NCI-H2196 treated with DMSO at 0.1 percent for 48 hours (cell line): ENCODE measurements around the gene RUFY3.
"Not testable (repeated sequence)": the region's sequence is repeated elsewhere in the genome, so short reads cannot be mapped to it uniquely, and the experiment has no call there.

Experiments used
- DNase-seq: peaks from one replicate; lab custom pipeline; 2025; ENCODE audit not compliant: unreplicated experiment; lab: John Stamatoyannopoulos, UW

The RUFY3 gene

GRCh38 chr4:70735915-70736314, 14.2 kb downstream of the RUFY3 start:
- not testable (repeated sequence) for DNase-seq

- DNase-seq = no peak
Measured at GRCh38 chr4:70737006-70737405, 15.2 kb downstream of the RUFY3 start.

- DNase-seq = no peak
Measured at GRCh38 chr4:70737409-70737808, 15.6 kb downstream of the RUFY3 start.

GRCh38 chr4:70739496-70740337, 18.0 kb downstream of the RUFY3 start:
- no peak for DNase-seq

GRCh38 chr4:70741867-70742658, 20.3 kb downstream of the RUFY3 start:
- no peak for DNase-seq

- no peak for DNase-seq
Measured at GRCh38 chr4:70743731-70744130, 22.0 kb downstream of the RUFY3 start.

GRCh38 chr4:70746179-70746839, 24.5 kb downstream of the RUFY3 start:
- DNase-seq = no peak

GRCh38 chr4:70747874-70748273, 26.1 kb downstream of the RUFY3 start:
- no peak for DNase-seq

- no peak for DNase-seq
Measured at GRCh38 chr4:70749313-70749712, 27.5 kb downstream of the RUFY3 start.

GRCh38 chr4:70752236-70752635, 30.5 kb downstream of the RUFY3 start:
- DNase-seq = no peak

GRCh38 chr4:70753630-70754029, 31.9 kb downstream of the RUFY3 start:
- no peak for DNase-seq

- no peak for DNase-seq
Measured at GRCh38 chr4:70754470-70754869, 32.7 kb downstream of the RUFY3 start.

GRCh38 chr4:70754990-70755688, 33.4 kb downstream of the RUFY3 start:
- no peak for DNase-seq

GRCh38 chr4:70759126-70759525, 37.4 kb downstream of the RUFY3 start:
- DNase-seq = no peak

- no peak for DNase-seq
Measured at GRCh38 chr4:70759627-70760026, 37.9 kb downstream of the RUFY3 start.

- no peak for DNase-seq
Measured at GRCh38 chr4:70760662-70761061, 38.9 kb downstream of the RUFY3 start.

- no peak for DNase-seq
Measured at GRCh38 chr4:70761276-70761816, 39.6 kb downstream of the RUFY3 start.

- DNase-seq = no peak
Measured at GRCh38 chr4:70765368-70765767, 43.6 kb downstream of the RUFY3 start.

GRCh38 chr4:70768301-70768948, 46.7 kb downstream of the RUFY3 start:
- no peak for DNase-seq

- not testable (repeated sequence) for DNase-seq
Measured at GRCh38 chr4:70769396-70769795, 47.6 kb downstream of the RUFY3 start.
